DLD1 (cell line): ENCODE data around the gene SKAP2.

Experiments used
- in situ Hi-C: cut with HindIII; loops from 2 replicates; pipeline ENCODE4 v1.10.0; 2017; ENCODE audit warnings: low sequenced_read_pairs

SKAP2 gene

GRCh38 chr7:26784118-26784517 lies 80.3 kb downstream of the SKAP2 start:
- in situ Hi-C loops, result no loop called here

- in situ Hi-C loops, result no loop called here
Measured at GRCh38 chr7:26782501-26782900, 81.9 kb downstream of the SKAP2 start.

GRCh38 chr7:26779978-26780595 lies 84.3 kb downstream of the SKAP2 start:
- in situ Hi-C loops, result no loop called here

GRCh38 chr7:26777385-26777784 lies 87.0 kb downstream of the SKAP2 start:
- in situ Hi-C loops, result no loop called here

- in situ Hi-C loops, result no loop called here
Measured at GRCh38 chr7:26760501-26760900, 103.9 kb downstream of the SKAP2 start.

- in situ Hi-C loops, result no loop called here
Measured at GRCh38 chr7:26759108-26759507, 105.3 kb downstream of the SKAP2 start.

GRCh38 chr7:26743205-26743604 lies 121.2 kb downstream of the SKAP2 start:
- in situ Hi-C loops, result no loop called here

- in situ Hi-C loops, result no loop called here
Measured at GRCh38 chr7:26735976-26736600, 128.3 kb downstream of the SKAP2 start.

GRCh38 chr7:26729150-26729775 lies 135.1 kb downstream of the SKAP2 start:
- in situ Hi-C loops, result no loop called here

GRCh38 chr7:26726051-26726450 lies 138.3 kb downstream of the SKAP2 start:
- in situ Hi-C loops, result no loop called here

GRCh38 chr7:26724795-26725194 lies 139.6 kb downstream of the SKAP2 start:
- in situ Hi-C loops, result no loop called here

- in situ Hi-C loops, result no loop called here
Measured at GRCh38 chr7:26723129-26723528, 141.3 kb downstream of the SKAP2 start.

- in situ Hi-C loops, result no loop called here
Measured at GRCh38 chr7:26721450-26721849, 142.9 kb downstream of the SKAP2 start.

GRCh38 chr7:26718063-26718462 lies 146.3 kb downstream of the SKAP2 start:
- in situ Hi-C loops, result no loop called here

GRCh38 chr7:26714438-26714837 lies 150.0 kb downstream of the SKAP2 start:
- in situ Hi-C loops, result no loop called here

- in situ Hi-C loops, result no loop called here
Measured at GRCh38 chr7:26714006-26714405, 150.4 kb downstream of the SKAP2 start.

- in situ Hi-C loops, result no loop called here
Measured at GRCh38 chr7:26709210-26709990, 155.0 kb downstream of the SKAP2 start.

GRCh38 chr7:26705567-26705966 lies 158.8 kb downstream of the SKAP2 start:
- in situ Hi-C loops, result no loop called here

GRCh38 chr7:26704786-26705185 lies 159.6 kb downstream of the SKAP2 start:
- in situ Hi-C loops, result no loop called here

- in situ Hi-C loops, result no loop called here
Measured at GRCh38 chr7:26704036-26704435, 160.4 kb downstream of the SKAP2 start.

- in situ Hi-C loops, result no loop called here
Measured at GRCh38 chr7:26700893-26701292, 163.5 kb downstream of the SKAP2 start.

GRCh38 chr7:26700386-26700785 lies 164.0 kb downstream of the SKAP2 start:
- in situ Hi-C loops, result no loop called here
